GM19043 (cell line): ENCODE data around the gene JPH3.
A peak's percentile ranks its signal among the peaks of the same experiment; 100 is the strongest.

ENCODE experiments used
- ATAC-seq: cut with Tn5 transposase; IDR thresholded peaks from one replicate; pipeline ENCODE4 v1.9.1; 2021; ENCODE audit warnings: low read depth; ENCODE audit not compliant: unreplicated experiment

JPH3 gene

DNA sequence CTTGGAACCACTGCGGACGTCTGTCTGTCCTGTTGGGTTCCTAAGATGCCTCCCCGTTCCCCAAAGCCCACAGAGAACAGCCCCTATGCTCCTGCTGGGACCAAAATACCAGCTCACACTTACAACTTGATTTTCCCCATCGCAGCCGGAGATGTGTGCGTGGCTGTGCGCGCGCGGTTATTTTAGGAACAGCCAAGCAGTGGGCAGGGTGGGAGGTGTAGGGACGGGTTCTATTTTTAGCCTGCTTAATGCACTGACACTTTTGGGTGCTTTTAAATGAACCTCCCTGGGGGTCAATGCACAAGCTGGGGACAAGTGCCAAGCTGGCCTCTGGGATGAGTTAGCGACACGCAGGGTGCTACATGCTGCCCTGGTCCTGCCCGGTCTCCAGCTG lies 89.4 kb downstream of the JPH3 start:
- ATAC-seq: no peak

DNA sequence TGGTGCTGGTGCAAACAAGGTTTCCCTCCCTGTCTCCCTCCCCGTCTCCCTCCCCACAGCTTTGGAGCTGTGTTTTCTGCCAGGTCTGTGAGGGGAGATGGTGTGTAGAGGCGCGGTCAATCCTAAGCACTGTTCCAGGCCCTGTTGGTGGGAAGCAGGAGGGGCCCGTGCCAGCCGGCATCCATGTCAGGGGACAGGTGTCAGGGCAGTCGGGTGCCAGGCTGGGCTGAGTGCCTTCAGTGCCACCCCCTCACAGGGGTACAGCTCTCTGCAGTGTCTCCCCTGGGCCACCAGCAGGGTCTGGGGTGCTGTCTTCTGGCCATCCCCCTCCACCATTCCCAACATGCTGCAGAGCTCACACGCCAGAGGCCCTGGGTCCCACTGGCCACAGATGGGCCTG lies 89.9 kb downstream of the JPH3 start:
- no peak for ATAC-seq

DNA sequence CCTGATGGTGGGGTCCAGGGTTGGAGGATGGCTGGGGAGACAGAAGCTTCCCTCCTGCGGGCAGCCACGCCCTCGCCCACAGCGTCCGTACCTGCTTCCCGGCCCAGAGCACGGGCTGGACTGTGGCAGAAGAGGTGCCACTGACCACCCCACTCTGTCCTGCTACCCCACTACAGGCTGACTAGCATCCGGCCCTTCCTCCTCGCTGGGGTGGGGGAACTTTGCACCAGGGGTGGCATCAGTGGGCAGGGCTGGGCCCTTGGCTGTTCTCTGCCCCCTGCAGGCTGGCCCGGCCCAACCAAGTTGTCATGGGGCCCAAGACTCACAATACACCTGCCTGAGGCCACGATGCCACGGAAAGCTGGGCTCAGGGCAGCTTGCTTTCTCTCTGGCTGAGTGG lies 90.4 kb downstream of the JPH3 start:
- no peak for ATAC-seq

DNA sequence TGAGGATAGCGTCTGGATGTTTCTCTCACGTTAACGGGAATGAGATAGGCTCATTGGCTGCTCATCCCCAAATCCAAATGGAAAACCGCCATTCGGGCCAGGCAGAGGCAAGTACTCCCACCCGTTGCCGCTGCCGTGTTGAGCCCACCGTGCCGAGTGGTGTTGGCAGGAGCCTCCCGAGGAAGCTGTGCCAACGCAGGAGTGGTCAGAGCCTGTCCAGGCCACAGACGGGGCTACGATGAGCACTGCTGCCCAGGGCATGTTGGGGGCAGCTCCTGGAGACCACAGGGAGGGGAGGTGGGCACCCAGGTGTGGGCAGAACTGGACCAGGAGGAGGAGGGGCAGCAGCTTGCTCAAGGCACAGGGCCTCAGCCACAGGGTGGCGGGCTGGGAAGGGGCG lies 91.5 kb downstream of the JPH3 start:
- ATAC-seq: no peak

DNA sequence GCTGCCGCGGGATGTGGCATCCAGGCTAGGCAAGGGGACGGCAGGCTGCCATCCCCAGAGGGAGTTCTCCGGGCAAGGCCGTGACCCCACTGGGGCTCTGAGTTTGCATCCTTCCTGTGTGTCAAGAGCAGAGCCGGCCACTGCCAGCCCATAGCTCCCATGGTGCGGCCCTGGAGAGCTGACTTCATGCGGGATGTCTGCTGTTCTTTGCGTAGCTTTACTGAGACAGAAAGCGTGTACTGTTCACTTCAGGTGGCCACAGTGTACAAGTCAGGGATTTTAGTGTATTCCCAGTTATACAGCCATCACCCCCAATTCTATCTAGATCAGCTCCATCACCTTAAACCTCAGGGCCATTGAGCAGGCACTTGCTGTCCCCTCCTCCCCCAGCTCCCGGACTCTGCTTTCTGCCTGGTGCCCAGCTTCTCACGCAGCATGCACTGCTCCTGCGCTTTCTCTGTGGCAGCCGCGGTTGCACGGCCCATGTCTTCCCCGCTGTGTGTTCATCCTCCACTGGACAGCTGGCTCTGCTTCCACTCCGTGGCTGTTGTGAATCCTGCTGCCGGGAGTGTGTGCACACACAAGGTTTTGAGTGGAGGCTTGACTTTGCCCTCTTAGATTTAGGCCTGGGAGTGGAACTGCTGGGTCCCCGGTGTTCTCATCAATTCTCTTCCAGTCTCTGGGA lies 92.3 kb downstream of the JPH3 start:
- ATAC-seq: no peak

DNA sequence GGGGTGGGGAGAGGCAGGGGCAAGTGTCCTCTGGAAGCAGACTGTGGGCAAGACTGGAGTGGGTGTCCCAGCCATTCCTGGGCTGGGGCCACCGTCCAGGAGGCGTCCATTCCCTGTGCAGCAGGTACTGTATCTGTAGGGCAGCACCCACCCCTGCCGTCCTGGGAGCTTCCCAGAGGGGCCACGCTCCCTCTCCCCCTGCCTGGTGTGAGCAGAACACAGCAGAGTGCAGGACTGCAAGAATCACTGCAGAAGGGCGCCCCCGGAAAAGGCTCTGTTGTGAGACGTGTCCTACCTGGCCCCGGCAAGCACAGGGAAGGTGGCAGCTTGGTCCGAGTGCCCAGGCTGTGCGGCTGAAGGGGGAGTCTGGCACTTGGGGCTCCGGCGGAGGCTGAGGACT lies 93.2 kb downstream of the JPH3 start:
- ATAC-seq: no peak

DNA sequence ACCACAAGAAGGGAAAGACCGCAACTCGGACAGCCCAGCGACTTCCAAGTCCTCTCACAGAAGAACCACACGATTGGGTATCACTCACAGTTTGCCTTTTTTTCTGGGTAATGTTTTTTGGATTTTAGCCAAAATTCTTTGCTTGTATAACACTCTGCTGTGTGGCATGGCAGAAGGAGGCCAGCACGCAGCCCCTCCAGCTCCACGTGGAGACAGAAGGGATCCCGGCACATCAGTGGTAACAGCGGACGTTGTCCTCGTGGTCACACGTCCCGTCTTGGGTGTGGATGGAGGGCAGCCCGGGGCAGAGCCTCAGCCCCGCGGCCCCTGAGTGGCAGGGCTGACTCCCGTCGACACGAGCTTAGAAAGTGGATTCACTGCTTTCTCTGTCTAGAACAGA lies 94.4 kb downstream of the JPH3 start:
- ATAC-seq: no peak

DNA sequence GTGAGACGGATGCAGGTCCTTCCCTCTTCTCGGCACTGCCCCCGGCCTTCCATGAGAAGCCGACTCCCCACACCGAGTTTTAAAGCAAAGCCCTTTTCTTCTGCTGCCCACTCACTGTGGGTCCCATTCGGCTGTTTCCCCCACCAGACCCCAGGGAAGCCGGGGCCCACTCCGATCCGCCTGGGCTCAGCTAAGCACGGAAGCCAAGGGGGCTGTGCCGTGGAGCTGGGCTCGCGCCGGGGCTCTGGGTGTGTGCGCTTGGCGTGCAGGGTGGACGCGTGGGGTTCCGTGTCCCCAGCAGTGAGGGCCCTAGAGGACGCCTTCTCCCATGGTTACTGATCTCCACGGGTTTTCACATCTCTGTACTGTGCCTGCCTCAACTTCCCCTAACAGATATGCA lies 94.9 kb downstream of the JPH3 start:
- no peak for ATAC-seq

DNA sequence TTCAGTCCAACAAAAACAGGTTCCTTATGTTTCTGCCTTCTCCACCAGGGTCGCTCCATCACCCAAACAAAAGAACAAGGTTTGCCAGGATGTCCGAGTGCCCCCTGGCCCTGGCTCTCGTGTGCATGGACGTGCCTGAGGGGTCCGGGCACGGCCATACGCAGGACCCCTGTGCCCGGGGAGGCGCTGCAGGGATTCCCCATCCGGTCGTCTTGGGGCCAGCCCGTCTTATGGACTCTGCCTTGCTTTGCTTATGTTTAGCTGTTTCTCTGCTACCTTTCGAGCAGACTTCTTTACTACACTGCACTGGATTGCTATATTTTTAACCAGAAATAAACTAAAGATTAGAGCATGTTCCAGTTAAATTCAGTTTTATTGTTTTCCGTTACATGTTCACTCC lies 95.5 kb downstream of the JPH3 start:
- ATAC-seq: no peak

DNA sequence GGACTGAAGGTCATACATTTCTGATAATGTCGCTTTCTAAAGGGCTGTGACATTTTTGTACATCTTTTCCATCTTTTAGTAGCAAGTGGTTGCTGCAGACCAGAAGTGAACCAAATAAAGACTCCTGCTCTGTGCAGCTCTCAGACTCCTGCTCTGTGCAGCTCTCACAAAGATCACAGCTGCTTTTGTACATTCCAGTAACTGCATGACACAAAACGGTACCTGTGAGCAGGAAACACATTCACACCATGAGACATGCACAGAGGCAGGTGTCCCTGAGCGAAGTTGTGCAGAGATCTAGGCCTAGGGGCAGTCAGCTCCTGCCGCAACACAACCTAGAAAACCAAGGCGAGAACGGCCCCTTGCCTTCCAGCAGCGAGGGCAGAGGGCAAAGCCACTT lies 95.9 kb downstream of the JPH3 start:
- no peak for ATAC-seq

DNA sequence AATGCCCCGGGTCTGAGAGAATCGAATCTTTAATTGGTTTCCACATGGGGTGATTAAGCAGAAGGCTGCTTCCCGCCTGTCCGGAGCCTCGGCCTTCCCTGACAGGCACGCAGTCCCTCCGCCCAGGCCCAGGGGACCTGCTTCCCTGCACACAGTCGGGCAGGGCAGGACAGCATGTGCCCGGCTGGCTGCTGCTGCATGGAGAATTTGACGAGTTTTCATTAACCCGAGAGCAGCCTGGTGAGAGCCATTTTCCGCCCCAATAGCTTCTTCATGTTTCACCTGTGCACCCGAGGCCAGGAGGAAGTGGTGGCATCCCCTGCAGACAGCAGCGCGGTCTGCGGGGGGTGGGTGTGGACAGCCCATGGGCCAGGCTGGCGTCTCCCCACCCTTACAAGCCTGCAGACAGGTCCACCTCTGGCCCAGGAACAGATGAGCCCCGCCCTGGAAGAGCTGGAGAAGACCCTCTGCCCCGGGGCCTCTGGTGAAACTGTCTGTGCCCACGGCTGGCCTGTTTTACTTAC lies 96.4 kb downstream of the JPH3 start:
- ATAC-seq: no peak

DNA sequence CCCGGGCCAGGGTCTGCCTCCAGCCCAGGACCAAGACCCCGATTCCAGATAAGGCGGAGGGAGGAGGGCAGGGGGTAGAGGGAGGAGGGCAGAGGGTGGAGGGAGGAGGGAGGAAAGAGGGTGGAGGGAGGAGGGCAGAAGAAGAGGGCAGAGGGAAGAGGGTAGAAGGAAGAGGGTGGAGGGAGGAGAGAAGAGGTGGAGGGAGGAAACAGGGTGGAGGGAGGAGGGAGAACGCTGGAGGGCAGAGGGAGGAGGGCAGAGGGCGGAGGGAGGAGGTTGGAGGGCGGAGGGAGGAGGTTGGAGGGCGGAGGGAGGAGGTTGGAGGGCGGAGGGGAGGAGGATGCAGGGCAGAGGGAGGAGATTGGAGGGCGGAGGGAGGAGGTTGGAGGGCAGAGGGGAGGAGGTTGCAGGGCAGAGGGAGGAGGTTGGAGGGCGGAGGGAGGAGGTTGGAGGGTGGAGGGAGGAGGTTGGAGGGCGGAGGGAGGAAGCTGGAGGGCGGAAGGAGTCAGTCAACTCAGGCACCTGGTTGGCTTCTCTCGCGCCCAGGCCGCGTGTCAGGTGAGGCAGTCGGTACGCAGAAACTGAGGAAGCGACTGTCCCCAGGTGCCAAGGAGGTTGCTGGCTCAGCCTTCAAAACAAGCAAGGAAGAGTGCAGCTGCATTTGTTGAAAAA lies 98.2 kb downstream of the JPH3 start:
- no peak for ATAC-seq

DNA sequence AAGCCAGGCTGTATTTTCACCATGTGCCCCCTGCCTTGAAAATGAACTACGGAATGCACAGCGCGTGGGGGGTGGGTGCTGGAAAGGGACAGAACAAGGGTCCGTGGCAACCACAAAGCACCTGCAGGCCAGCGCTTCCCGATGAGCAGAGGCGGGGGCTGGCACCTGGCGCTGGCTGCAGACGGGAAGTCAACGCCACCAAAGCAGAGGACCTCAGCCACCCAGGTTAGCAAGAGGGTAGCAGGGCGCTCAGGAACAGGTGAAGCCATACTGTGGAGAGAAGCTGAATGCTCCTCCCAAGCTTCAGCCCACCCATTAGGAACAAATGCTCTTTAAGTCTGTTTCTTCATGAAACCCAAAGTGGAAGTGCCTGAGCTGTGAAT lies 98.8 kb downstream of the JPH3 start:
- no peak for ATAC-seq

DNA sequence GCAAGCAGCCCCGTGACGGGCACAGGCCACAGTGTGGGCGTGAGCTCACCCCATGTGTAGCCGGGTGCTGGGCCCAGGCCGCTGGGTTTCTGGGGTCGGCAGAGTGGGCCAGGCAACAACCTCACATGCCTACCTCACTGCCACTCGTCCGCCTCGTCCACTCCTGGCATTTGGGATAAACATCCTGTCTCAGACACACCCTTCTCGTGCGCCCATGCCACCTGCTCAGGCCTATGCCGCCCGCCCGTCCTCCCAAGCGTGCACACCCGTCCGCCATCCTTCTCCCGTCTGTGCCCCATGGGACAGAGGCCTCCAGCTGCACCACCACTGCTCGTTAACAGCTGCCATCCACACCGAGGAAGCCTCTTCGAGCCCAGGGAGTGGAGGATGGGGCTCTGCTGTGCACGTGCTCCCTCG lies 99.2 kb downstream of the JPH3 start:
- ATAC-seq: no peak

DNA sequence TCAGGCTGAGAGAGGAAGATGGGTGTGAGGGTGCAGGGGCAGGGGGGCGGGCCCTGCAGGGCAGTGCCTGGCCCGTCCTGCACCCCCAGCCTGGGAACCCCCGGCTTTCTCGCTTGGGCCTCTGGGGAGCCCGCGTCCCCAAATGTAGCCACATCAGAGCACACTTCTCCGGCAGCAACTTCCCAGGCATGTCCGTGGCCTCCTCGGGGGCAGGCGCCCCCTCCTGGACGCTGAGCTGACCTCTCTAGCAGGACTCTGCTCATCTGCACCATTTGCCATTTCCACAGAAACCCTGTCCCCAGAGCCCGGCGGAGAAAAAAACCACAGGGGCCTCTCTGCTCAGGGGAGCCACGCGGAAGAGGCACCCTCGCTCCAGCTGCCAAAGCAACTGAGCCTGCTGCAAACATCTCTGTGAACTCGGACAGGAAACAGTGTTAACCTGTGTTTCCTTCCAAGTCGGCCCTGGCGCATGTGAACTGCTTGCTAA lies 100.1 kb downstream of the JPH3 start:
- peak; percentile 53 for ATAC-seq

DNA sequence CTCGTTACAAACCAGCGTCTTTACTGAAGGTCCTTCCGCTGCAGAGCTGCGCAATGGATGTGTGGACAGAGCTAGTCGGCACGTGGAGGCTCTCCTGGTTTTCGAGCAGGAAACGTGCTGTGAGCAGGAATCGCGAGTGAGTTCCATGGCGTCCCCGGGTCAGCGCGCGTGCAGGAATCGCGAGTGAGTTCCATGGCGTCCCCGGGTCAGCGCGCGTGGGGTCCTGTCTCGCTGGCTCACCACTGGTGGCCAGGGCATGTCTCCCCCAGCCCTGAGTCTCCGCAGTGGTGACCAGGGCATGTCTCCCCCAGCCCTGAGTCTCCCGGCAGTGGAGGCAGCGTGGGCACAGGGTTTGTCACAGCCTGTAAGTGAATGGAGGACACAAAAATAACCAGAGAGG lies 100.8 kb downstream of the JPH3 start:
- ATAC-seq: no peak

DNA sequence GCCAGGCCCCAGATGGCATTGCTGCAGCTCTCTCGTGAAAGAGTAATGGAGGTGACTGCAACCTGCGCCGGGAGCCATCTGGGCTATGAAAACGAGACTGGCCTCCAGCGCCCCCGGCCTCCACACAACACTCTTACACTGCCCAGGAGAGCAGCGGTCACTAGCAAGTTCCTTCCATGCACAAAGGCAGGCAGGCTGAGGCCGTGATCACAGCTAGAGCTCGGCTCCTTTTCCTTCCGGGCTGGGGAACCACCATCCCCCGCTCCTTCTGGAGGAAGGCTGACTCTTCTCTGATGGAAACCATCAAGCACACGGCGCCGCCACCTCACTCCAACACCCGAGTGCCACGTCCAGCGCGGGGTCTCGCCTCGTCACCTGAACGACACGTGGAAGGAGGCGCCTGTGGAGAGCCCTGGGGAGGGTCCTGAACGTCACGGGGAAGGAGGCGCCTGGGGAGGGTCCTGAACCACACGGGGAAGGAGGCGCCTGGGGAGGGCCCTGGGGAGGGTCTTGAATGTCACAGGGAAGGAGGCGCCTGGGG lies 101.6 kb downstream of the JPH3 start:
- no peak for ATAC-seq

DNA sequence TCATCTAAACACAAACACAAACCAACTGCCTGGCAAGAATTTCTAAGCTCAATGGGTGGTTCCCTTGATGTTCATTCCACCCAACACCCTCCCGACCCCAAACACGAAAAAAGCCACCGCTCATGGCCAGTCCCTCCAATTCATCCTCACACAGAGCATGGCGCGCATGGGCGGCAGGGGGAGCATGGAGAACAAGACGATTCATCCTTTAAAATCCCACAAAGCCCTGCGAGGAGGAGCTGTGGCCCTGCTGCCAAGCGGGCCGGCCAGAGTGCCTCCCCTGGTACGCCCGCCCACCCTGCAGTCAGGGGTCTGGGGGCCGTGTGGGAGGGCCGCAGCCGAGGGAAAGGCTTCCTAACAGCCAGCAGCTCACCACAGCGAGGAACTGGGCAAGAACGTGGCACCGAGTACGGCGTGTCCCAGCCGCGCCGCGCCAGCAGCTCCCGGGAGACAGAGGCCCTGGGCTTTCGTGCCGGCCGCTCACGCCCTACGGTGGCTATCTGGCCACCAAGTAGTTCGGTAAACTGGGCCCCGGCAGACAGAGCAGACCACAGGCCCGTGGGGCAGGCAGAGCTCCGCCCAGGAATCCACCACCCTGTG lies 102.5 kb downstream of the JPH3 start:
- no peak for ATAC-seq

DNA sequence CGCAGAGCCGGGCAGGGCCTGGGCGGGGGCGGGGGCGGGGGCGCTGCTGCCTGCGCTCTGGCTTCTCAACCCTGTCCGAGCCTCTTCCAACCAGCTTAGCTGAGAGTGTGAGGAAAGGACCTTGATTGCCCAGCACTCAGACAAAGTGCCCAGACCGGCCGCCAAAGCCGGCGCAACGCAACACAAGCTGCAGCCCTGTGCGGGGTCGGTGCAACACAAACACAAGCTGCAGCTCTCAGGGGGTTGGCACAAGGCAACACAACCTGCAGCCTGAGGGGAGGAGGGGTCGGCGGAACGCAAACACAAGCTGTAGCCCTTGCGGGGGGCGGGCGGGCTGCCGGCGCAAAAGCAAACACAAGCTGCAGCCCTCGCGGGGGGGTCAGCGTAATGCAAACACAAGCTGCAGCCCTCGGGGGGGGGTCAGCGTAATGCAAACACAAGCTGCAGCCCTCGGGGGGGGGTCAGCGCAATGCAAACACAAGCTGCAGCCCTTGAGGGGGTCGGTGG lies 103.5 kb downstream of the JPH3 start:
- ATAC-seq: no peak

DNA sequence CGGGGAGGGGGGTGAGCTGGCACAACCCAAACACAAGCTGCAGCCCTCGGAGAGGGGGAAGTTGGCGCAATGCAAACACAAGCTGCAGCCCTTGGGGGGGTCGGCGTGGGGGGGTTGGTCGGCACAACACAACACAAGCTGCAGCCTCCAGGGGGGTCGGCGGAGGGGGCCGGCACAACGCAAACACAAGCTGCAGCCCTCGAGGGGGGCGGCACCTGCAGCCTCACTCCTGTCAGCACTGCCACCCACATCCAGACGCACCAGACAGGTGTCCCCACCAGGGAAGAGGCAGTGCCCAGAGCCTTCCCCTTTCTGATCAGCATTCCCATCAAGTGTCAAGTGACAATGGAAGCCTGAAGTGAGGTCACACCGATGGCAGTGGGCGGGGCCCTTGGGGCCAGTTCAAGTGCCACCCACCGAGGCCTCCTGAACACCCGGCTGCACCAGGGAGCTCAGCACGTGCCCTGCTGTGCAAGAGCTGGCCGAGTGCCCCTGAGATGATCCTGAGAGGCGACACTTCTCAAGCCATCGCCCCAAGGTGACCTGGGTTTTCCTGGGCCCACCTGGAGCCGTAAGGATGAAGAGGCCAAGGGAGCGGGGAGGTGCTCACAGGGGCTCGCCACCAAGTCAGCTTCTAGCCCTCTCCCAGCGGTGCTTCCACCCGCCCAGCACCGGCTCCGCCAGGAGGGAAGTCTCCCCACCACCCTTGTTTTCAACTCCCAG lies 104.1 kb downstream of the JPH3 start:
- no peak for ATAC-seq

DNA sequence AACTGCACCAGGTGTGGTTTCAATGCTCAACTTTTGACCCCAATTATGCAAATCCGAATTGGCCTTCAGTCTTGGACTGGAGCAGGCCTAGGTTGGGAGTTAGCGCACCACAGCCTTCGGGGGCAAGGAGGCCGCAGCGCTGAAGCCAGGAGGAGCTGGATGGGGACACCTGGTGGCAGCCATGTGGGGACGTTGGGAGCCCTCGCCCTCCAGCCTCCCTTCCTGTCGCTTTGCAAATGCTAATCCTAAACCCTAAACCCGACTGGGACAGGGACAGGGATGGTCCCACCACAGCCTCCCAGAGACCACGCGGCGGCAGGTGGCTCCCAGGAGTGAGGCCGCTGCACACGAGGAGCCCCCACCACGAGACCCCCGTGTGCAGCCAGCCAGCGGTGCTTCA lies 104.8 kb downstream of the JPH3 start:
- no peak for ATAC-seq
